Smooth muscle cell of the brain vasculature (primary cell): ENCODE data around the gene TMEM232.

ENCODE experiments used
- DNase-seq: peaks from one replicate; pipeline ENCODE4 v3.0.0-alpha.2; 2012; ENCODE audit warnings: low read depth, low spot score

The TMEM232 gene

GRCh38 chr5:110517396-110517795, 209.1 kb downstream of the TMEM232 start:
- no peak for DNase-seq

- no peak for DNase-seq
Observed at GRCh38 chr5:110514030-110514429, 212.4 kb downstream of the TMEM232 start.

- no peak for DNase-seq
Observed at GRCh38 chr5:110512266-110512665, 214.2 kb downstream of the TMEM232 start.

GRCh38 chr5:110510146-110510545, 216.3 kb downstream of the TMEM232 start:
- DNase-seq, result no peak

- DNase-seq, result no peak
Observed at GRCh38 chr5:110507972-110508371, 218.5 kb downstream of the TMEM232 start.

GRCh38 chr5:110506378-110506777, 220.1 kb downstream of the TMEM232 start:
- no peak for DNase-seq

GRCh38 chr5:110496276-110496675, 230.2 kb downstream of the TMEM232 start:
- DNase-seq, result no peak

- DNase-seq, result no peak
Observed at GRCh38 chr5:110492446-110492845, 234.0 kb downstream of the TMEM232 start.

- DNase-seq, result peak; percentile 37
Observed at GRCh38 chr5:110478895-110479294, 247.6 kb downstream of the TMEM232 start.

- no peak for DNase-seq
Observed at GRCh38 chr5:110477911-110478310, 248.6 kb downstream of the TMEM232 start.

GRCh38 chr5:110476164-110476563, 250.3 kb downstream of the TMEM232 start:
- no peak for DNase-seq

GRCh38 chr5:110475529-110475928, 250.9 kb downstream of the TMEM232 start:
- no peak for DNase-seq

- DNase-seq, result no peak
Observed at GRCh38 chr5:110469486-110469885, 257.0 kb downstream of the TMEM232 start.

GRCh38 chr5:110463106-110463505, 263.4 kb downstream of the TMEM232 start:
- no peak for DNase-seq

- DNase-seq, result no peak
Observed at GRCh38 chr5:110460837-110461236, 265.6 kb downstream of the TMEM232 start.

GRCh38 chr5:110458313-110458712, 268.2 kb downstream of the TMEM232 start:
- no peak for DNase-seq

- DNase-seq, result no peak
Observed at GRCh38 chr5:110442856-110443255, 283.6 kb downstream of the TMEM232 start.

GRCh38 chr5:110441035-110441434, 285.4 kb downstream of the TMEM232 start:
- DNase-seq, result peak; percentile 18

- DNase-seq, result no peak
Observed at GRCh38 chr5:110440058-110440457, 286.4 kb downstream of the TMEM232 start.

GRCh38 chr5:110439296-110439695, 287.2 kb downstream of the TMEM232 start:
- no peak for DNase-seq

GRCh38 chr5:110435207-110435606, 291.3 kb downstream of the TMEM232 start:
- DNase-seq, result no peak

GRCh38 chr5:110431603-110432002, 294.9 kb downstream of the TMEM232 start:
- DNase-seq, result no peak

- DNase-seq, result no peak
Observed at GRCh38 chr5:110414360-110414759, 312.1 kb downstream of the TMEM232 start.

- DNase-seq, result no peak
Observed at GRCh38 chr5:110413856-110414255, 312.6 kb downstream of the TMEM232 start.

- DNase-seq, result no peak
Observed at GRCh38 chr5:110409571-110409970, 316.9 kb downstream of the TMEM232 start.
